Measurements from ENCODE around the gene STX12. TPM values are rescaled to one million over a fixed set of nuclear protein-coding genes. Genes with fewer than 3 reads are reported as not detected.
"Not testable (repeated sequence)": the region's sequence is repeated elsewhere in the genome, so short reads cannot be mapped to it uniquely, and the experiment has no call there.

The STX12 gene
- total RNA-seq, 1 experiment from 2014 or later, result 9.9 TPM

DNA sequence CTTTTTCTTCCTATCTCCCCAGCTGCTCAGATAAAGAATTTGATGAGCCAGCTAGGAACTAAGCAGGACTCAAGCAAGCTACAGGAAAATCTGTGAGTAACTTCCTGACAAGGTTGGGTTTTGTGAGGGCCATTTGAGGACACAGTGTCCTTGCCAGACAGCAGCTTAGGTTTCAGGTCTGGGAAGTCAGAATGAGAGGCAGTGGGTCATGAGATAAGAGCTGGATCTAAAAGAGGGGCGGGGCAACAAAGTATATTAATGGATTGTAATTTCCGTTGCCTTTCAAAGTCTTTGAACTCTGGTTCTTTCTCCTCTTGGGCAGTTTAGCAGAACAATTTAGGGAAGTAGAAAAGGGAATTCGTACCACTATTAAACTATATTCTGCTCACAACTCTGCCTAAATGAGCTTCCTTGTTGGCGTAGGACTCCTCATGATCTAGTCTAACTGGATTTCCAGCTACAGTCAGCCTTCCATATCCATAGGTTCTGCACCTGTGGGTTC is 16.6 kb downstream of the STX12 start:
- no peaks in the 10 kb centered on the region for H3K79me1 ChIP-seq (ENCODE audit: insufficient read depth, low read depth, low read length, poor library complexity, severe bottlenecking)
- H3K56ac ChIP-seq (ENCODE audit: insufficient read length, low read depth, low read length), result no peak overlapping the region
- no peak overlapping the region for H2BK5ac ChIP-seq (ENCODE audit: insufficient read length, low read length)
- H2BK15ac ChIP-seq (ENCODE audit: low read depth, low read length), result no peak overlapping the region
- H3K27me3 ChIP-seq (ENCODE audit: insufficient read depth, low read length), result no peaks in the 10 kb centered on the region
- Mint-ChIP-seq H3K9me3 (no peaks in the 10 kb centered on the region), H3K36me3 (ENCODE audit: insufficient read depth in 1 of 3, low read depth in 3 of 3) (peaks cover 9 to 21% (median 14%) of the 10 kb centered on the region in 3 experiments; a peak in 6 of 7 replicates), H3K4me3 (no peak overlapping the region), H3K4me1 (no peaks in the 10 kb centered on the region), H3K27me3 (ENCODE audit: low read depth) (no peaks in the 10 kb centered on the region), H3K27ac (no peak overlapping the region)
- H3K23ac ChIP-seq (ENCODE audit: insufficient read length, low read depth, low read length), result no peak overlapping the region
- no peak overlapping the region for H2BK20ac ChIP-seq (ENCODE audit: low read depth, low read length, poor library complexity, severe bottlenecking)
- no peak overlapping the region for H2AK5ac ChIP-seq (ENCODE audit: insufficient read length, low read length)
- H3K4ac ChIP-seq (ENCODE audit: low read depth, low read length), result no peak overlapping the region
- H3K14ac ChIP-seq (ENCODE audit: insufficient read depth, low read length), result no peak overlapping the region
- no peaks in the 10 kb centered on the region for H3K23me2 ChIP-seq (ENCODE audit: insufficient read length, low read depth, low read length, poor library complexity, severe bottlenecking)
- no peaks in the 10 kb centered on the region for H3K9me3 ChIP-seq (ENCODE audit: control insufficient read depth, low read depth, low read length)
- H3K4me1 ChIP-seq (ENCODE audit: insufficient read depth, low read length), result no peaks in the 10 kb centered on the region
- H3K18ac ChIP-seq (ENCODE audit: insufficient read length, low read depth, low read length), result no peak overlapping the region
- DNase-seq, result no peak
- H2BK12ac ChIP-seq (ENCODE audit: insufficient read length, low read depth, low read length), result no peak overlapping the region
- no peak overlapping the region for H4K91ac ChIP-seq (ENCODE audit: insufficient read length, low read depth, low read length)
- no peak overlapping the region for H2BK120ac ChIP-seq (ENCODE audit: low read depth, low read length, poor library complexity, severe bottlenecking)
- H4K5ac ChIP-seq (ENCODE audit: insufficient read length, low read depth, low read length), result no peak overlapping the region
- TF ChIP-seq, protein P1, sequence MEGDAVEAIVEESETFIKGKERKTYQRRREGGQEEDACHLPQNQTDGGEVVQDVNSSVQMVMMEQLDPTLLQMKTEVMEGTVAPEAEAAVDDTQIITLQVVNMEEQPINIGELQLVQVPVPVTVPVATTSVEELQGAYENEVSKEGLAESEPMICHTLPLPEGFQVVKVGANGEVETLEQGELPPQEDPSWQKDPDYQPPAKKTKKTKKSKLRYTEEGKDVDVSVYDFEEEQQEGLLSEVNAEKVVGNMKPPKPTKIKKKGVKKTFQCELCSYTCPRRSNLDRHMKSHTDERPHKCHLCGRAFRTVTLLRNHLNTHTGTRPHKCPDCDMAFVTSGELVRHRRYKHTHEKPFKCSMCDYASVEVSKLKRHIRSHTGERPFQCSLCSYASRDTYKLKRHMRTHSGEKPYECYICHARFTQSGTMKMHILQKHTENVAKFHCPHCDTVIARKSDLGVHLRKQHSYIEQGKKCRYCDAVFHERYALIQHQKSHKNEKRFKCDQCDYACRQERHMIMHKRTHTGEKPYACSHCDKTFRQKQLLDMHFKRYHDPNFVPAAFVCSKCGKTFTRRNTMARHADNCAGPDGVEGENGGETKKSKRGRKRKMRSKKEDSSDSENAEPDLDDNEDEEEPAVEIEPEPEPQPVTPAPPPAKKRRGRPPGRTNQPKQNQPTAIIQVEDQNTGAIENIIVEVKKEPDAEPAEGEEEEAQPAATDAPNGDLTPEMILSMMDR (conservative IDR thresholded peaks at IDR 0.05), result no peak
- no peak overlapping the region for H3K4me2 ChIP-seq (ENCODE audit: insufficient read depth, insufficient read length, low read length)
- no peaks in the 10 kb centered on the region for H4K20me1 ChIP-seq (ENCODE audit: control insufficient read depth, insufficient read depth, insufficient read length)
- H3K9ac ChIP-seq (ENCODE audit: extremely low read depth, insufficient read length, low read length), result no peak overlapping the region
- WGBS (ENCODE audit: extremely low coverage, insufficient read length, low lambda C conversion rate), result no CpG with 5 or more reads among the region's 4 CpGs
- H3T11ph ChIP-seq (ENCODE audit: low read length), result no peak overlapping the region
- no peak overlapping the region for H3K27ac ChIP-seq (ENCODE audit: insufficient read length, low read depth, low read length)
- no peak overlapping the region for H2AFZ ChIP-seq (ENCODE audit: low read length)
- no peaks in the 10 kb centered on the region for H3K79me2 ChIP-seq (ENCODE audit: insufficient read depth, low read length)
- no peak overlapping the region for H4K8ac ChIP-seq (replicated peaks; ENCODE audit: insufficient read length, low read depth, low read length)

DNA sequence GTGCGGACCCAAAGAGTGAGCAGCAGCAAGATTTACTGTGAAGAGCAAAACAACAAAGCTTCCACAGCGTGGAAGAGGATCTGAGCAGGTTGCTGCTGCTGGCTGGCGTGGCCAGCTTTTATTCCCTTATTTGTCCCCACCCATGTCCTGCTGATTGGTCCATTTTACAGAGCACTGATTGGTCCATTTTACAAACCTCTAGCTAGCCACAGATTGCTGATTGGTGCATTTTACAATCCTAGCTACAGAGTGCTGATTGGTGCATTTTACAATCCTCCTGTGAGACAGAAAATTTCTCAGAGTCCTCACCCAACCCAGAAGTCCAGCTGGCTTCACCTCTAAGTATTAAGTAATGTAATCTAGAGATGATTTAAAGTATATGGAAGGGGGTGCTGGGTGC is 17.3 kb downstream of the STX12 start:
- not testable (repeated sequence) for H2BK12ac ChIP-seq (ENCODE audit: insufficient read length, low read depth, low read length); H3K9me3 ChIP-seq (ENCODE audit: control insufficient read depth, low read depth, low read length); H3K23me2 ChIP-seq (ENCODE audit: insufficient read length, low read depth, low read length, poor library complexity, severe bottlenecking); H3K9me3 Mint-ChIP-seq; H3K14ac ChIP-seq (ENCODE audit: insufficient read depth, low read length); H2BK5ac ChIP-seq (ENCODE audit: insufficient read length, low read length); H3K9ac ChIP-seq (ENCODE audit: extremely low read depth, insufficient read length, low read length); H3K4me1 ChIP-seq (ENCODE audit: insufficient read depth, low read length); H3T11ph ChIP-seq (ENCODE audit: low read length); H3K4ac ChIP-seq (ENCODE audit: low read depth, low read length); H3K4me2 ChIP-seq (ENCODE audit: insufficient read depth, insufficient read length, low read length); H3K18ac ChIP-seq (ENCODE audit: insufficient read length, low read depth, low read length); H2BK20ac ChIP-seq (ENCODE audit: low read depth, low read length, poor library complexity, severe bottlenecking); H3K23ac ChIP-seq (ENCODE audit: insufficient read length, low read depth, low read length); H3K79me2 ChIP-seq (ENCODE audit: insufficient read depth, low read length); H3K27ac ChIP-seq (ENCODE audit: insufficient read length, low read depth, low read length); H4K91ac ChIP-seq (ENCODE audit: insufficient read length, low read depth, low read length); DNase-seq; H4K8ac ChIP-seq (replicated peaks; ENCODE audit: insufficient read length, low read depth, low read length); H3K27ac Mint-ChIP-seq; H3K27me3 Mint-ChIP-seq (ENCODE audit: low read depth); H3K79me1 ChIP-seq (ENCODE audit: insufficient read depth, low read depth, low read length, poor library complexity, severe bottlenecking); H2BK120ac ChIP-seq (ENCODE audit: low read depth, low read length, poor library complexity, severe bottlenecking); H3K27me3 ChIP-seq (ENCODE audit: insufficient read depth, low read length); H4K20me1 ChIP-seq (ENCODE audit: control insufficient read depth, insufficient read depth, insufficient read length); H2AK5ac ChIP-seq (ENCODE audit: insufficient read length, low read length); H3K56ac ChIP-seq (ENCODE audit: insufficient read length, low read depth, low read length); H4K5ac ChIP-seq (ENCODE audit: insufficient read length, low read depth, low read length); H2BK15ac ChIP-seq (ENCODE audit: low read depth, low read length); H3K4me3 Mint-ChIP-seq; H2AFZ ChIP-seq (ENCODE audit: low read length); H3K4me1 Mint-ChIP-seq
- WGBS (ENCODE audit: extremely low coverage, insufficient read length, low lambda C conversion rate), result no CpG with 5 or more reads among the region's 3 CpGs
- H3K36me3 Mint-ChIP-seq (ENCODE audit: insufficient read depth in 1 of 3, low read depth in 3 of 3), result peaks cover 9 to 21% (median 18%) of the 10 kb centered on the region in 3 experiments; a peak in 6 of 7 replicates
